ENCODE results near the gene ZNF724.
"Not testable (repeated sequence)": the region's sequence is repeated elsewhere in the genome, so short reads cannot be mapped to it uniquely, and the experiment has no call there.

Gene ZNF724

GRCh38 chr19:23285948-23286347, 35.8 kb upstream of the ZNF724 start:
- TF ChIP-seq OSR1 (CRISPR knock-in tag; IDR thresholded peaks at IDR 0.05) (no peak), CSDC2 (CRISPR knock-in tag; IDR thresholded peaks at IDR 0.05) (no peak), CSRNP3 (CRISPR knock-in tag; IDR thresholded peaks at IDR 0.05) (no peak), ZNF70 (CRISPR knock-in tag; IDR thresholded peaks at IDR 0.05) (no peak), TCF4 (CRISPR knock-in tag; IDR thresholded peaks at IDR 0.05; ENCODE audit: borderline replicate concordance) (no peak), BACH2 (CRISPR knock-in tag; IDR thresholded peaks at IDR 0.05; ENCODE audit: borderline replicate concordance) (no peak), ZNF8 (CRISPR knock-in tag; IDR thresholded peaks at IDR 0.05) (no peak), PATZ1 (CRISPR knock-in tag; IDR thresholded peaks at IDR 0.05; ENCODE audit: borderline replicate concordance) (no peak), ZNF565 (CRISPR knock-in tag; conservative IDR thresholded peaks at IDR 0.05; ENCODE audit: low read depth) (no peak), GLIS3 (CRISPR knock-in tag; IDR thresholded peaks at IDR 0.05) (no peak), ARNTL (CRISPR knock-in tag; IDR thresholded peaks at IDR 0.05; ENCODE audit: borderline replicate concordance, low read depth) (no peak), POU6F1 (CRISPR knock-in tag; IDR thresholded peaks at IDR 0.05; ENCODE audit: borderline replicate concordance, low read depth) (no peak), ZC3H10 (CRISPR knock-in tag; IDR thresholded peaks at IDR 0.05) (no peak), ESRRG (CRISPR knock-in tag; IDR thresholded peaks at IDR 0.05) (no peak), PPARA (CRISPR knock-in tag; IDR thresholded peaks at IDR 0.05; ENCODE audit: borderline replicate concordance) (no peak), ZFP30 (CRISPR knock-in tag; IDR thresholded peaks at IDR 0.05) (no peak), SNAI2 (CRISPR knock-in tag; IDR thresholded peaks at IDR 0.05) (no peak)
- no peak for ATAC-seq

GRCh38 chr19:23285326-23285725, 35.1 kb upstream of the ZNF724 start:
- not testable (repeated sequence) for ATAC-seq

- peak; percentile 97 for ATAC-seq
- no peak for TF ChIP-seq TCF4 (CRISPR knock-in tag; IDR thresholded peaks at IDR 0.05; ENCODE audit: borderline replicate concordance)
- no peak for TF ChIP-seq SNAI2 (CRISPR knock-in tag; IDR thresholded peaks at IDR 0.05)
- no peak for TF ChIP-seq ZNF565 (CRISPR knock-in tag; conservative IDR thresholded peaks at IDR 0.05; ENCODE audit: low read depth)
- no peak for TF ChIP-seq ISL1 (CRISPR knock-in tag; IDR thresholded peaks at IDR 0.05)
- no peak for TF ChIP-seq CSRNP3 (CRISPR knock-in tag; IDR thresholded peaks at IDR 0.05)
- TF ChIP-seq OSR1 (CRISPR knock-in tag; IDR thresholded peaks at IDR 0.05) = no peak
- TF ChIP-seq BACH2 (CRISPR knock-in tag; IDR thresholded peaks at IDR 0.05; ENCODE audit: borderline replicate concordance) = no peak
- TF ChIP-seq PPARA (CRISPR knock-in tag; IDR thresholded peaks at IDR 0.05; ENCODE audit: borderline replicate concordance) = no peak
- no peak for TF ChIP-seq GLIS3 (CRISPR knock-in tag; IDR thresholded peaks at IDR 0.05)
- no peak for TF ChIP-seq ESRRG (CRISPR knock-in tag; IDR thresholded peaks at IDR 0.05)
- TF ChIP-seq ZNF8 (CRISPR knock-in tag; IDR thresholded peaks at IDR 0.05) = no peak
These were observed 33.7 kb upstream of the ZNF724 start for GRCh38 chr19:23283925-23284324.

- ATAC-seq = no peak
- TF ChIP-seq PPARA (CRISPR knock-in tag; IDR thresholded peaks at IDR 0.05; ENCODE audit: borderline replicate concordance) = no peak
- TF ChIP-seq ZNF8 (CRISPR knock-in tag; IDR thresholded peaks at IDR 0.05) = no peak
- no peak for TF ChIP-seq RARB (CRISPR knock-in tag; IDR thresholded peaks at IDR 0.05)
- no peak for TF ChIP-seq ZNF70 (CRISPR knock-in tag; IDR thresholded peaks at IDR 0.05)
- TF ChIP-seq TOX (CRISPR knock-in tag; IDR thresholded peaks at IDR 0.05; ENCODE audit: borderline replicate concordance) = no peak
- TF ChIP-seq GLIS3 (CRISPR knock-in tag; IDR thresholded peaks at IDR 0.05) = no peak
- no peak for TF ChIP-seq ZFP30 (CRISPR knock-in tag; IDR thresholded peaks at IDR 0.05)
- TF ChIP-seq PATZ1 (CRISPR knock-in tag; IDR thresholded peaks at IDR 0.05; ENCODE audit: borderline replicate concordance) = no peak
- no peak for TF ChIP-seq TSHZ2 (CRISPR knock-in tag; IDR thresholded peaks at IDR 0.05)
- no peak for TF ChIP-seq ZNF565 (CRISPR knock-in tag; conservative IDR thresholded peaks at IDR 0.05; ENCODE audit: low read depth)
- TF ChIP-seq CREB5 (CRISPR knock-in tag; IDR thresholded peaks at IDR 0.05; ENCODE audit: low read depth) = no peak
- TF ChIP-seq OSR1 (CRISPR knock-in tag; IDR thresholded peaks at IDR 0.05) = no peak
These were observed 31.6 kb upstream of the ZNF724 start for GRCh38 chr19:23281663-23282276.
